LNCAP (cell line): ENCODE measurements around the gene ADAM12.

Experiments
- CTCF ChIP-seq: fragments of 450-650 bp; IDR thresholded peaks from 2 replicates; pipeline ENCODE4 v1.5.1; 2017; ENCODE audit warnings: mild to moderate bottlenecking

The ADAM12 gene

GRCh38 chr10:126156012-126156411 lies 232.3 kb downstream of the ADAM12 start:
- no peak for TF ChIP-seq CTCF

GRCh38 chr10:126155528-126155927 lies 232.7 kb downstream of the ADAM12 start:
- TF ChIP-seq CTCF: no peak

GRCh38 chr10:126153711-126154628 lies 234.3 kb downstream of the ADAM12 start:
- no peak for TF ChIP-seq CTCF

GRCh38 chr10:126147866-126148587 lies 240.2 kb downstream of the ADAM12 start:
- TF ChIP-seq CTCF: no peak

- no peak for TF ChIP-seq CTCF
These were observed 241.5 kb downstream of the ADAM12 start for GRCh38 chr10:126146771-126147170.

GRCh38 chr10:126143117-126143516 lies 245.2 kb downstream of the ADAM12 start:
- TF ChIP-seq CTCF: no peak

GRCh38 chr10:126140746-126141273 lies 247.5 kb downstream of the ADAM12 start:
- no peak; the same call in 1 of the 2 replicates for TF ChIP-seq CTCF
